Midbrain (tissue), 1 donor: ENCODE data around the gene BBS2.
"Not testable (repeated sequence)": the region's sequence is repeated elsewhere in the genome, so short reads cannot be mapped to it uniquely, and the experiment has no call there.

Source experiments
- DNase-seq: peaks from one replicate; lab custom pipeline; 2025; lab: John Stamatoyannopoulos, UW

The BBS2 gene

GRCh38 chr16:56520251-56520577 lies 390 bp upstream of the BBS2 start:
- no peak for DNase-seq

- no peak for DNase-seq
Measured at GRCh38 chr16:56518425-56518824, 1.4 kb downstream of the BBS2 start.

- DNase-seq, result no peak
Measured at GRCh38 chr16:56517206-56517605, 2.6 kb downstream of the BBS2 start.

GRCh38 chr16:56515665-56516064 lies 4.2 kb downstream of the BBS2 start:
- peak; percentile 68 for DNase-seq

GRCh38 chr16:56514845-56515244 lies 5.0 kb downstream of the BBS2 start:
- DNase-seq, result peak; percentile 26

GRCh38 chr16:56513972-56514371 lies 5.9 kb downstream of the BBS2 start:
- peak; percentile 60 for DNase-seq

- DNase-seq, result no peak
Measured at GRCh38 chr16:56513091-56513490, 6.7 kb downstream of the BBS2 start.

GRCh38 chr16:56512025-56512424 lies 7.8 kb downstream of the BBS2 start:
- DNase-seq, result no peak

GRCh38 chr16:56510544-56510943 lies 9.3 kb downstream of the BBS2 start:
- DNase-seq, result peak; percentile 24

- DNase-seq, result no peak
Measured at GRCh38 chr16:56506941-56507340, 12.9 kb downstream of the BBS2 start.

GRCh38 chr16:56505181-56505580 lies 14.6 kb downstream of the BBS2 start:
- DNase-seq, result no peak

GRCh38 chr16:56493815-56494214 lies 26.0 kb downstream of the BBS2 start:
- DNase-seq, result no peak

GRCh38 chr16:56493126-56493525 lies 26.7 kb downstream of the BBS2 start:
- DNase-seq, result no peak

- no peak for DNase-seq
Measured at GRCh38 chr16:56491657-56492261, 28.1 kb downstream of the BBS2 start.

- not testable (repeated sequence) for DNase-seq
Measured at GRCh38 chr16:56488868-56489267, 31.0 kb downstream of the BBS2 start.

- DNase-seq, result peak; percentile 75
Measured at GRCh38 chr16:56488035-56488434, 31.8 kb downstream of the BBS2 start.

GRCh38 chr16:56483394-56483793 lies 36.4 kb downstream of the BBS2 start:
- no peak for DNase-seq

- no peak for DNase-seq
Measured at GRCh38 chr16:56482683-56483236, 37.1 kb downstream of the BBS2 start.

- no peak for DNase-seq
Measured at GRCh38 chr16:56481468-56482122, 38.2 kb downstream of the BBS2 start.

GRCh38 chr16:56480776-56481467 lies 38.9 kb downstream of the BBS2 start:
- no peak for DNase-seq

GRCh38 chr16:56479469-56479868 lies 40.4 kb downstream of the BBS2 start:
- DNase-seq, result no peak

- no peak for DNase-seq
Measured at GRCh38 chr16:56478281-56479049, 41.4 kb downstream of the BBS2 start.
